Trophoblast cell (in vitro differentiated cells and primary cell): ENCODE data around the gene SLC2A10.

Experiments used
- DNase-seq, 2 donors: peaks; one replicate each; pipeline ENCODE4 v3.0.0-alpha.2; 2016
- H2AFZ ChIP-seq: 2 replicates; pipeline ENCODE4 v1.6.1; 2013; ENCODE audit warnings: low read length, moderate library complexity, mild to moderate bottlenecking; ENCODE audit not compliant: insufficient read depth, poor library complexity
- H2AK5ac ChIP-seq: 2 replicates; pipeline ENCODE4 v1.6.1; 2013; ENCODE audit warnings: mild to moderate bottlenecking, low read length
- H2BK120ac ChIP-seq: 2 replicates; pipeline ENCODE4 v1.6.1; 2013; ENCODE audit warnings: low read length, mild to moderate bottlenecking, moderate library complexity; ENCODE audit not compliant: insufficient read depth, poor library complexity
- H2BK12ac ChIP-seq: 2 replicates; pipeline ENCODE4 v1.6.1; 2013; ENCODE audit warnings: mild to moderate bottlenecking, low read length, moderate library complexity
- H2BK5ac ChIP-seq: 2 replicates; pipeline ENCODE4 v1.6.1; 2013; ENCODE audit warnings: low read length, low read depth, moderate library complexity, mild to moderate bottlenecking; ENCODE audit not compliant: poor library complexity
- H3K14ac ChIP-seq: 2 replicates; pipeline ENCODE4 v1.6.1; 2013; ENCODE audit warnings: mild to moderate bottlenecking, low read length
- H3K18ac ChIP-seq: 2 replicates; pipeline ENCODE4 v1.6.1; 2013; ENCODE audit warnings: mild to moderate bottlenecking, low read length
- H3K23ac ChIP-seq: 2 replicates; pipeline ENCODE4 v1.6.1; 2013; ENCODE audit warnings: low read length
- H3K27ac ChIP-seq: 2 replicates; pipeline ENCODE4 v1.5.1; 2013; ENCODE audit warnings: low read depth, mild to moderate bottlenecking, inconsistent platforms, low read length, moderate library complexity
- H3K27me3 ChIP-seq: 2 replicates; pipeline ENCODE4 v1.6.1; 2013; ENCODE audit warnings: inconsistent platforms, mild to moderate bottlenecking, low read length, moderate library complexity; ENCODE audit not compliant: insufficient read depth
- H3K36me3 ChIP-seq, 2 experiments: 1 replicate in 1 of 2; 2 replicates in 1 of 2; pipeline ENCODE4 v1.6.1; 2013; ENCODE audit warnings: low read length in 2 of 2, mild to moderate bottlenecking in 2 of 2, moderate library complexity in 1 of 2; ENCODE audit not compliant: insufficient read depth in 2 of 2, control insufficient read depth in 1 of 2
- H3K4ac ChIP-seq: 2 replicates; pipeline ENCODE4 v1.6.1; 2013; ENCODE audit warnings: low read depth, mild to moderate bottlenecking, low read length, moderate library complexity
- H3K4me1 ChIP-seq, 2 experiments: 1 replicate in 1 of 2; 2 replicates in 1 of 2; pipeline ENCODE4 v1.6.1; 2013; ENCODE audit warnings: low read length in 2 of 2, mild to moderate bottlenecking in 2 of 2, moderate library complexity in 1 of 2; ENCODE audit not compliant: insufficient read depth in 2 of 2, control insufficient read depth in 1 of 2
- H3K4me2 ChIP-seq: 2 replicates; pipeline ENCODE4 v1.6.1; 2013; ENCODE audit warnings: inconsistent platforms, mild to moderate bottlenecking, low read length, moderate library complexity
- H3K4me3 ChIP-seq: 2 replicates; pipeline ENCODE4 v1.5.1; 2013; ENCODE audit warnings: mild to moderate bottlenecking, low read depth, low read length, inconsistent platforms
- H3K79me1 ChIP-seq: one replicate; pipeline ENCODE4 v1.6.1; 2013; ENCODE audit warnings: low read length
- H3K79me2 ChIP-seq: 2 replicates; pipeline ENCODE4 v1.6.1; 2013; ENCODE audit warnings: low read length, mild to moderate bottlenecking; ENCODE audit not compliant: control insufficient read depth, insufficient read depth, poor library complexity
- H3K9ac ChIP-seq: 2 replicates; pipeline ENCODE4 v1.6.1; 2013; ENCODE audit warnings: mild to moderate bottlenecking, low read length
- H3K9me3 ChIP-seq: 2 replicates; pipeline ENCODE4 v1.6.1; 2013; ENCODE audit warnings: low read depth, mild to moderate bottlenecking, control low read depth, inconsistent platforms, low read length; ENCODE audit not compliant: insufficient read depth
- H4K12ac ChIP-seq: 2 replicates; pipeline ENCODE4 v1.6.1; 2013; ENCODE audit warnings: low read depth, mild to moderate bottlenecking, low read length, moderate library complexity
- H4K8ac ChIP-seq: 2 replicates; pipeline ENCODE4 v1.6.1; 2013; ENCODE audit warnings: low read depth, mild to moderate bottlenecking, low read length, moderate library complexity
- H4K91ac ChIP-seq: one replicate; pipeline ENCODE4 v1.6.1; 2013; ENCODE audit warnings: low read depth, mild to moderate bottlenecking, low read length, moderate library complexity
- WGBS: extraction: QIAGEN DNeasy Blood & Tissue Kit; methylation state at CpG from one replicate; pipeline ENCODE4 v1.1.7; 2013; ENCODE audit warnings: missing lambda C conversion rate; ENCODE audit not compliant: insufficient read length, insufficient coverage; ENCODE audit errors: extremely low coverage; 5-methylcytosine and 5-hydroxymethylcytosine counted together

SLC2A10 gene

DNA sequence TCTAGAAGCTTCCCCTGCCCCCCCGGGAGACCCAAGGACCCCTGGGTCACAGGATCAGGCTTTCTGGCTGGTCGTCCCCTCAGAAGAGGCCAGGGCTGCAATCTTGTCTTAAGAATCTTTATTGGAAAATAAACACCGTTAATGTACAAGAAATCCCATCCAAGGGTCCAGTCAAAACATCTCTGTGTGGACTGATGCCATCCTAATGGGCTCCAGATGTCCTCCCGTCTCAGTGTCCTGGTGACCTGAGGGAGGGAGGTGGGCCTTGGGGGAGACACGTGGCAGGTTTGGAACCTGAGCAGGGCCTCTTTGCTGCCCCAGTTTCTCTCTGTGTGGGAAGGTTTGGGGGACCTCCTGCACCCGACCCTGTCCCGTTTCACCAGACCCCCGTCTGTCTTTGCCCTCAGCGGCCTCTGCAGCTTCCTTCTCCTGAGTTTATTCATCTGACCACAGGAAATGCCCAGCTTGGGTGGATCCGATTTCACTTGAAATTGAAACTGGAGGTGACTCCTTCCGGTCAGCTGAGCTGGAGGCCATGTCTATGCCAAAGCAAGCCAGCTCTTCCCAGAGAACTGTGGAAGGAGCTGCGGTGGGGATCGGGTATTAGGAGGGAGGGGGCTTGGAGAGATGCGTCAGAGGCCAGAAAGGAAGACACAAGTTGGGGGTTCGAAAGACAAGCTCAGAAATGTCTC is 75.1 kb downstream of the SLC2A10 start:
- WGBS = no CpG with 5 or more reads among the region's 15 CpGs

More for the DNA sequence above, 75.1 kb downstream of the SLC2A10 start:
- no peak overlapping the region for H3K14ac ChIP-seq
- no peak overlapping the region for H3K4me2 ChIP-seq
- H3K4ac ChIP-seq = no peak overlapping the region
- H4K91ac ChIP-seq = no peak overlapping the region
- H3K27ac ChIP-seq = no peak overlapping the region
- H2BK5ac ChIP-seq = no peak overlapping the region
- peaks cover 3% of the 10 kb centered on the region for H3K9me3 ChIP-seq
- H3K36me3 ChIP-seq = no peaks in the 10 kb centered on the region
- H3K9ac ChIP-seq = no peak overlapping the region
- DNase-seq = no peak
- H3K27me3 ChIP-seq = no peaks in the 10 kb centered on the region
- no peak overlapping the region for H2AK5ac ChIP-seq
- no peaks in the 10 kb centered on the region for H3K79me2 ChIP-seq
- H4K12ac ChIP-seq = no peak overlapping the region
- H2BK12ac ChIP-seq = no peak overlapping the region
- peaks cover 11 to 12% of the 10 kb centered on the region in 2 experiments for H3K4me1 ChIP-seq
- no peak overlapping the region for H3K23ac ChIP-seq
- no peak overlapping the region for H4K8ac ChIP-seq
- no peaks in the 10 kb centered on the region for H3K79me1 ChIP-seq
- no peak overlapping the region for H2AFZ ChIP-seq
- H3K4me3 ChIP-seq = no peak overlapping the region
- no peak overlapping the region for H3K18ac ChIP-seq
- H2BK120ac ChIP-seq = no peak overlapping the region
